Spleen (tissue), 11 donors: ENCODE measurements around the gene KAT6B. TPM values are rescaled to one million over a fixed set of nuclear protein-coding genes. Genes with fewer than 3 reads are reported as not detected.

Source experiments
- DNase-seq: peaks from one replicate; pipeline ENCODE4 v3.0.0-alpha.2; 2020
- H3K27ac ChIP-seq, 8 donors: fragments of 200-600 bp; sonication (generic) in 7 of 8; 1 replicate in 4 of 8; 2 replicates in 4 of 8; pipeline versions ENCODE4 v1.5.0 to v1.8.0; 2016 to 2021; ENCODE audit warnings: inconsistent platforms in 4 of 8, mild to moderate bottlenecking in 4 of 8, moderate library complexity in 1 of 8
- H3K27me3 ChIP-seq, 7 donors: fragments of 200-600 bp; sonication (generic) in 6 of 7; replicated peaks in 1 of 7; 1 replicate in 4 of 7; 2 replicates in 3 of 7; pipeline versions ENCODE4 v1.5.0 to v1.8.0; 2016 to 2021; ENCODE audit warnings: inconsistent platforms in 3 of 7, mild to moderate bottlenecking in 1 of 7
- H3K36me3 ChIP-seq, 6 donors: fragments of 200-600 bp; sonication (generic) in 5 of 6; 1 replicate in 4 of 6; 2 replicates in 2 of 6; pipeline versions ENCODE4 v1.5.0 to v1.8.0; 2016 to 2021; ENCODE audit warnings: inconsistent platforms in 2 of 6
- H3K4me1 ChIP-seq, 6 donors: fragments of 200-600 bp; sonication (generic) in 5 of 6; 1 replicate in 3 of 6; 2 replicates in 3 of 6; pipeline versions ENCODE4 v1.5.0 to v1.8.0; 2016 to 2021; ENCODE audit warnings: inconsistent platforms in 3 of 6
- H3K4me3 ChIP-seq, 8 donors: fragments of 200-600 bp; sonication (generic) in 7 of 8; 1 replicate in 4 of 8; 2 replicates in 4 of 8; pipeline versions ENCODE4 v1.5.0 to v1.8.0; 2016 to 2021; ENCODE audit warnings: inconsistent platforms in 4 of 8, mild to moderate bottlenecking in 4 of 8, moderate library complexity in 2 of 8
- H3K9me3 ChIP-seq, 8 donors: fragments of 200-600 bp; sonication (generic) in 7 of 8; 1 replicate in 4 of 8; 2 replicates in 4 of 8; pipeline versions ENCODE4 v1.5.0 to v1.8.0; 2016 to 2021; ENCODE audit warnings: inconsistent platforms in 4 of 8
- POLR2A ChIP-seq, 3 donors: fragments of 450-650 bp; IDR thresholded peaks; one replicate each; pipeline ENCODE4 v1.5.1; 2017; ENCODE audit warnings: antibody characterized with exemption in 3 of 3, mild to moderate bottlenecking in 1 of 3
- POLR2AphosphoS5 ChIP-seq, 3 donors: sonication (generic); formaldehyde crosslinking; IDR thresholded peaks; one replicate each; pipeline ENCODE4 v1.5.1; 2017; ENCODE audit warnings: antibody characterized with exemption in 3 of 3
- WGBS, 5 donors: extraction: QIAGEN DNeasy Blood & Tissue Kit in 3 of 5; methylation state at CpG; one replicate each; pipeline versions ENCODE4 v1.1.5 to v1.1.7; 2013 to 2018; 5-methylcytosine and 5-hydroxymethylcytosine counted together
- intact Hi-C: fragments of 100-400 bp; cut with DNase I; formaldehyde crosslinking; loops from one replicate; pipeline ENCODE4 v1.15.0; 2023; ENCODE audit warnings: low total_unique reads
- polyA plus RNA-seq, 3 donors: library from polyadenylated mRNA; stranded (reverse); fragments of 200-250 nt; gene quantifications; one replicate each; pipeline ENCODE4 v1.2.1, GENCODE V29; 2013
- total RNA-seq, 7 donors: library from RNA; depleted of rRNA in 3 of 7; stranded (reverse); fragments of >200 nt in 3 of 7; fragmentation: NEBNext Ultra II Directional in 4 of 7; extraction: Animal tissue kit (Norgen Biotek cat#: 25700) in 4 of 7; gene quantifications; one replicate each; pipeline versions ENCODE4 v1.1.0 to v1.2.1, GENCODE V29; 2016 to 2021
- TF ChIP-seq, protein P1 (sequence below), 11 experiments: fragments of 200-600 bp in 7 of 11; fragments of 450-650 bp in 4 of 11; sonication (generic) in 4 of 11; IDR thresholded peaks in 8 of 11; conservative IDR thresholded peaks in 3 of 11; 1 replicate in 7 of 11; 2 replicates in 4 of 11; pipeline versions ENCODE4 v1.4.0 to v1.8.0; 2016 to 2021; ENCODE audit warnings: antibody characterized with exemption in 11 of 11, inconsistent platforms in 4 of 11, mild to moderate bottlenecking in 1 of 11
- donor health status: healthy with polysubstance abuse.
- donor health status: DM: no; HTN: no; CAD: no; lungs with moderate emphysema.
- donor health status: DM: no; HTN: no; CAD: no.
- donor health status: Bipolar disorder and iron deficiency.
- donor health status: healthy.
- donor health status: DM: no; HTN: no; CAD: no.
- donor health status: DM: yes; HTN: yes; CAD: no.

The KAT6B gene
- total and polyA plus RNA-seq, 10 donors = 2.9 to 61.0 (median 46.0) TPM

DNA sequence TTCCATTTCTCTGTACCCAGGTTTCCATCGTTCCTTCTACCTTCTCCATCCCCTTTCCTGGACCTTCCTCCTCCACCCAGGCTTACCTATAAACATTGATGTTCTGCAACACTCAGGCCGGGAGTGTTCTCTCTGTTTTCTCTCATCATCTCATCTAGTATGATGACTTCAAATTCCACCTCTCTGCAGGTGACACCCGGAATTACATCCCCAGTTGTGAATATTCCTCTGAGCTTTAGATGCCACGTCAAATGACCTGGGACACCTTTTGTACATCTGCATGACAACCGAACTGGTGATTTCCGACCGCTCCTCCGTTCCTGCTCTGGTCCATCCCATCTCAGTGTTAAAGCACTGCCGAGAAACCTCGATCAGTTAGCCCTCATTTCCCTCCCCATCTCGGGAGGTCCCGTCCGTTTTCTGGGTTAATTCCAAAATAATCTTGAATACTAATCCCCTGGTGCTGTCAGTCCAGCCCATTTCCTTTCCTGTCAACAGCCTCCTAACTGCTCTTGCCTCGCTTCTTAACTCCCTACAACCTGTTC is 208.4 kb downstream of the KAT6B start:
- peaks cover 0 to 5% (median 0%) of the 10 kb centered on the region in 6 donors for H3K4me1 ChIP-seq
- H3K9me3 ChIP-seq = no peaks in the 10 kb centered on the region
- intact Hi-C loops = no loop called here
- no peaks in the 10 kb centered on the region for H3K27me3 ChIP-seq
- DNase-seq = no peak
- peaks cover 0 to 22% (median 9%) of the 10 kb centered on the region in 6 donors for H3K36me3 ChIP-seq
- no peak overlapping the region for H3K4me3 ChIP-seq
- TF ChIP-seq, protein P1, sequence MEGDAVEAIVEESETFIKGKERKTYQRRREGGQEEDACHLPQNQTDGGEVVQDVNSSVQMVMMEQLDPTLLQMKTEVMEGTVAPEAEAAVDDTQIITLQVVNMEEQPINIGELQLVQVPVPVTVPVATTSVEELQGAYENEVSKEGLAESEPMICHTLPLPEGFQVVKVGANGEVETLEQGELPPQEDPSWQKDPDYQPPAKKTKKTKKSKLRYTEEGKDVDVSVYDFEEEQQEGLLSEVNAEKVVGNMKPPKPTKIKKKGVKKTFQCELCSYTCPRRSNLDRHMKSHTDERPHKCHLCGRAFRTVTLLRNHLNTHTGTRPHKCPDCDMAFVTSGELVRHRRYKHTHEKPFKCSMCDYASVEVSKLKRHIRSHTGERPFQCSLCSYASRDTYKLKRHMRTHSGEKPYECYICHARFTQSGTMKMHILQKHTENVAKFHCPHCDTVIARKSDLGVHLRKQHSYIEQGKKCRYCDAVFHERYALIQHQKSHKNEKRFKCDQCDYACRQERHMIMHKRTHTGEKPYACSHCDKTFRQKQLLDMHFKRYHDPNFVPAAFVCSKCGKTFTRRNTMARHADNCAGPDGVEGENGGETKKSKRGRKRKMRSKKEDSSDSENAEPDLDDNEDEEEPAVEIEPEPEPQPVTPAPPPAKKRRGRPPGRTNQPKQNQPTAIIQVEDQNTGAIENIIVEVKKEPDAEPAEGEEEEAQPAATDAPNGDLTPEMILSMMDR (IDR thresholded peaks at IDR 0.05 in 8 of 11, conservative IDR thresholded peaks at IDR 0.05 in 3 of 11) = no peak
- TF ChIP-seq POLR2A (IDR thresholded peaks at IDR 0.05) (no peak), POLR2AphosphoS5 (IDR thresholded peaks at IDR 0.05) (no peak)
- H3K27ac ChIP-seq = no peak overlapping the region
- WGBS, 5 donors = 84 to 89% (median 87%) methylated on average over 14 of the region's 14 CpGs

DNA sequence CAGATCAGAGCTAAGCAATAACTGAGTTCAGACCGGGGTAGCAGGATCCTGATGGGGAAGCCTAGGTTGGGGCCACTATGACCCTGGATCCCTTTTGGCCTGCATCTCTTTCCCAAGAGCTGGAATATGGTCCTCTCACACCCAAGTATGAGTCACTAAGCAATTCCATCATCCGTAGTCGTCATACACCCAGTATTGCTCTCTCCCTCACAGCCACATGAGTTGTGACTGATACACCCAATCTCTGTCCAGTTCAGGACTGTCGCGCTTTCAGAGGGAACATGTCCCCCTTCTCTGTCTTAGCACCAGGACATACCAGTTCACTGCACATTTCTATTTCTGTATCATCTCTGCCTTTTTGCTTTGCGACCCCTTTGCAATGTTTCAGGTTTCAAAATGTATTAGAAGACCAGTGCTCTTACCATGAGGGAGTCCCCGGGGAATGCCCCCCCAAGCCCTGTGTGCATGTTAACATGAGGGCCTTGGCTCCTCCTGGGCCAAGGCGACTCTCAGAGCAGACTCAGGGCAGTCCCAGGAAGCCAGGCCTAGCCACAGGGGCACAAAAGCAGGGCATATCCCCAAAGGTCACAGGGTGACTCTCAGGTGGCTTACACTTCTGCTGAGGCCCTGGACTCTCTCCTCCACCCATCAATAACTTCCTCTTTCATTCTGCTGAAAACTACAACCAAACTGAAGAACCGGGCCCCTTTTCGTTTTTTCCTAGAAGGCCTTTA is 209.7 kb downstream of the KAT6B start:
- no peak overlapping the region for H3K4me3 ChIP-seq
- DNase-seq = no peak
- H3K27me3 ChIP-seq = no peaks in the 10 kb centered on the region
- intact Hi-C loops = no loop called here
- peaks cover 0 to 8% (median 0%) of the 10 kb centered on the region in 6 donors for H3K36me3 ChIP-seq
- WGBS, 5 donors = 80 to 88% (median 84%) methylated on average over 10 of the region's 10 CpGs
- TF ChIP-seq POLR2A (IDR thresholded peaks at IDR 0.05) (no peak), POLR2AphosphoS5 (IDR thresholded peaks at IDR 0.05) (no peak)
- TF ChIP-seq, protein P1 (IDR thresholded peaks at IDR 0.05 in 8 of 11, conservative IDR thresholded peaks at IDR 0.05 in 3 of 11) = no peak
- no peaks in the 10 kb centered on the region for H3K9me3 ChIP-seq
- peaks cover 0 to 5% (median 0%) of the 10 kb centered on the region in 6 donors for H3K4me1 ChIP-seq
- no peak overlapping the region for H3K27ac ChIP-seq

DNA sequence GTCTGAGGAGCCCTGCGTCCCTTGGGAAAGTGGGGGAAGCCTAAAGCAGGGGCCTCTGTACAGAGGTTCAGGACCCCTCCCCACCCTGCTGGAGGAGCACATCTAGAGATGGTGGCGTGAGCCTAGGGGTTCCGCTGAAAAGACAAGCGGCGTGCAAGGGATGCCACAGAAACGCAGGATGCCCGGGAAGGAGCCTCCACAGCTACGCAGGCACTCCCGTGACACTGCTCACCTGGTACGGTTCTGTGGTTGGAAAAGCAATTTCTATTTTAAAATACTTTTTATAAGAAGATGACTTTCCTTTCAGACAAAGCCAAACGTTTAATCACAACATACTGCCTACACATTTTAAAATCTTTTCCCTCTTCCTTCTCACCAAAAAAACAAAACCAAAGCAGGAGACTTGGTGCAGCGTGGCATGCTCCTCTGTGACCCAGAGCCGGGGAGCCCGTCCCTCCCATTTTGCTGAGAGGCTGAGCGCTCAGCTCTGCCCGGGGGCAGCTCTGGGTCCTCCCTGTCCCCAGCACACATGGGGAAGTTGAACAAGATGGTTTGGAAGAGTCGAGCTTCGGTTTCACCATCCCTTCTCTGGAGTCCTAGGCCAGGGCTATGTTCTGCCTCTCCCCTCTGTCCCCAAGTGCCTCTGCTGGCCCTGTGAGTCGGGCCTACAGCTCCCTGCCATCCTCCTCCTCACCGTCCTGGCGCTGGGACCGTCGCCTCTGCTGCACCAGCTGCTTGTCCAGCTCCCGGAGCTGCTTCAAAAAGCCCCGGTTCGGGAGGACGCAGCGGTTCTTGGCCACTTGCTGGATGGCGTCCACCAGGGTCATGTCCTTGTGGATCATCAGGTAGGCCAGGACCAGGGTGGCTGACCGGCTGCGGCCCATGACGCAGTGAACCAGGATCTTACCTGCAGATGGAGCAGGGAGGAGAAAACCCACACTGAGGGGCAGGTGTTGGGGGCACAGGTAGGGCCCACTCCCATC is 211.1 kb downstream of the KAT6B start:
- no peak for DNase-seq
- Histone ChIP-seq H3K27me3 (no peaks in the 10 kb centered on the region), H3K36me3 (peaks cover 0 to 2% (median 0%) of the 10 kb centered on the region in 6 donors), H3K4me3 (no peak overlapping the region), H3K9me3 (no peaks in the 10 kb centered on the region), H3K27ac (no peak overlapping the region), H3K4me1 (peaks cover 0 to 5% (median 0%) of the 10 kb centered on the region in 6 donors)
- TF ChIP-seq, protein P1 (IDR thresholded peaks at IDR 0.05 in 8 of 11, conservative IDR thresholded peaks at IDR 0.05 in 3 of 11) = no peak
- no peak for TF ChIP-seq POLR2AphosphoS5 (IDR thresholded peaks at IDR 0.05)
- TF ChIP-seq POLR2A (IDR thresholded peaks at IDR 0.05) = no peak
- WGBS, 5 donors = 89 to 96% (median 91%) methylated on average over 28 to 32 of the region's 32 CpGs
- intact Hi-C loops = no loop called here
